ENCODE results near the gene NTRK2.
A peak's percentile ranks its signal among the peaks of the same experiment; 100 is the strongest.

NTRK2 gene

DNA sequence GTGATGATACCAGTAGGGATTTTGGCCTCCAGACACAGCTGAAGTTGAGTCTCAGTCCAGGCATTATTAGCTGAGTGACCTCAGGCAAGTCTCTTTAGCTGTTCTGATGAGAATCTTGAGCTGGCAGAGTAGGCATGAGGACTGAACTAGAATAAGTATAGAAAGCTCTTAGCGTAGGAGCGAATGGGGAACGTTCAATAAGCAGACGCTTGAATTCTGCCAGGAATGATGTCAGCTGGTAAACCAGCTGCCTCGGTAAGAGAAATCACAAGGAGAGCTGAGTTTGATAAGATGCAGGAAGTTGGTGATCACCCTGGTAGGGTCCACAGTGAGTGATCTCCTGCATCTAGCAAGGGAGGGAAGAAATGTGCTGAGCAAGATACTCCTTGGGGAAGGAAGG lies 280.4 kb downstream of the NTRK2 start:
- no peak for DNase-seq

DNA sequence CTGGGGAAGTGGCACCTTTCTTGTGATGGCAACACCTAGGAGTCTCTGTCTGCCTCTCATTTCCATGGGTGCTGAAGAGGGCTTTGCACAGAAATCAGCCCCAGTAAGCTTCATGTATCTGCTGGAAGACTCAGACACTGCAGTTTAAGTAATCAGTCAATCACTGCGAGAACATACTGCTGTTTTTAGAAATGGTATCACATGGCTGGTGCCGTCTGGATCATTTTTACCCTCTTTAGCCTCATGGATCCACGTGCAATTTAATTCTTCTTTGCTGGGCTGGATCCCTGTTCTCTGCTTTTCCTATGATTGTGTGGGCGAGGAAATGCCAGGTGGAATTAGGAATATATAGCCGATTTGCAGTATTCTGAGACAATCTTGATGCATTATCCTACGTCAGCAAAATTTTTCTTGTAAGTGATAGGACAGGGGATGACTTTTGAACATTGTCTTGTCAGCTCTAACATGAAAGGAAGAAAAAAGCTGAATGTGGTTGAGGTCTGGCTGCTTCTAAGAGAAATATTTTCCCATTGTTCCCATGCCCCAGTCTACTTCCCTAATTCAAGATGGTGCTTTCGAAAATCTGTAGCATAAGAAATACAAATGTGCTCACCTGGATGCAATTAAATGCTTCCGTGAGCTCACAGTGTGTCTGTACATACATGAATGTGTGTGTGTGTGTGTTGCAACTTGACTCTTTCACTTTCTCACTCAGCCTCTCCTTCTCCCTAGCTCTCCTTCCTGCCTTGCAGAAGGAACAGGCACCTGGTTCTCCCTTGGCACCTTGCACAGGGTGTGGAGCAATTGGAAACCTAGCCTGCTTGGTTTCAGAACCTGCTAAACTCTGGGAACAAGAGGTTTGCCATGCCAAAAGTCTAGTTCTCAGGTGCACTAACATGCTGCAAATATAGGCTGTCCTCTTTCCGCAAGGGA lies 281.6 kb downstream of the NTRK2 start:
- no peak for DNase-seq

DNA sequence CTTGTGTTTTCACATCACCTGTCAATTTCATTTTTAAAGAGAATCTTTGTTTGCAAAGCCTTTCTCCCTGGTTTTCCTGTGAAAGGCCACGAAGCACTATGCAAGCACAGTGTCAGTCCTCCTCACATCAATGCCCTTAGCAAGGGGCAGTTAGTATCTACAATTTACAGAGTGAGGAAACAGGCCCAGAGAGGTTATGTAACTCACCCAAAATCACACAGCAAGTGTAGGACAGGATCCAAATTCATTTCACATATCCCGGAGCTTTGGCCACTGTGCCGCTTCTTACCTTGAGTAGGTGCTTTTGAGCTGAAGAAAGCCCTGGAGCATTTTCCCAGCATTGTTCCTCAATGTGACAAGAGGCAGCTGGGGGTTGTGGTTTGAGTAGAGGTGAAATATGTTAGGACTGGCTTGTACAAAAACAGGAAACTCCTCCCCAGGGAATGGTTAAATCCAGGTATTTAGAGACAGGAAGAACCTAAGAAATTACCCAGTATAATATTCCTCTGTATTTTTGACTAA lies 283.8 kb downstream of the NTRK2 start:
- DNase-seq: no peak

DNA sequence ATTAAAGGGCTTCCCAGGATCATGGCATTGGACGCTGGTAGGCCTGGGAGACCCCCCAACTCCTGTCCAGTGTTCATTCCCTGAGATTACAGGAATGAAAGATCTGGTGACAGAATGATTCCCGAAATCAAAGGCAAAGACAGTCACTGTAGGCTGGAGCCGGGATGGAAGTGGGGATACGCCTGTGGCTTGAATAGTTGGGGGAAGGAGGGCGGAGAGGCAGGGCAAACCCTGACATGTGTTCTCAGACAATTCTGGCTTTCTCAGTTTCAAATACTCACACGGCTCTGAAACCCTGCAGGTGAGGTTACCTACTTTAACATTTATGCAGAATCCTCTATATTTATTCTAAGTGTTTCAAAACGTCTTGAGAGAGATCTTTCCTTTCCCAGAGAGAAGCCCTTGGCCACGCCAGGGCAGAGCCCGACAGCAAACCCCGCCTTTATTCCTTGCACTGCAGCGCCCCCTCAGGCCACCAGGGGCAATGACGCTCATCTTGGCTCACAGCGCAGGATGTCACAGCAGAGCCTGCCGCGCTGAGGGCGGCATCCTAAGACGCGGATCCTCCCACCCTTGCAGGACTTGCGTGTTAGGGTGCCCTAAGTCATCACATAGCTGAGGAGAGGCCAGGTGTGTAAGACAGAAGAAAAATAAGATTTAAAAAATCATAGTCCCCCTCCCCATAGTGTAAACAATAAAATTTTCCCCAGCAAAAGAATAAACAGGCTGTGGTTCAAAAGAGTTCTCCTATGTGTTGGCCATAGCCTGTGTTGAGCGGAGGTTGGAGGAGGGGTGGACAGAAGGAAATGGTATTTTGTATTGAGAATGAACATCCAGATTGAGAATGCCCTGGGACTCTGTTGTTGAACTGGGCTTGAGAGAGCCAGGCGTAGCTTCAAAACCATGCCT lies 284.5 kb downstream of the NTRK2 start:
- peak; percentile 25 for DNase-seq

DNA sequence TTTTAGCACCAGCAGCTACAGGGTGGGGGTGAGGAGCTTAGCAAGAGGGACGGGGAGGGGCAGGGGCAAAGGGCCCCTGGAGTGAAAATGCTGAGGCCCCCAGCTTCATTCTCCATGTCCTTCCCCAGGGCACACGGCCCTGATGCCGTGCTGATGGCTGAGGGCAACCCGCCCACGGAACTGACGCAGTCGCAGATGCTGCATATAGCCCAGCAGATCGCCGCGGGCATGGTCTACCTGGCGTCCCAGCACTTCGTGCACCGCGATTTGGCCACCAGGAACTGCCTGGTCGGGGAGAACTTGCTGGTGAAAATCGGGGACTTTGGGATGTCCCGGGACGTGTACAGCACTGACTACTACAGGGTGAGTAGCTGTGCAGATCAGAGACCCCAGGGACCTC lies 285.6 kb downstream of the NTRK2 start:
- DNase-seq: no peak

DNA sequence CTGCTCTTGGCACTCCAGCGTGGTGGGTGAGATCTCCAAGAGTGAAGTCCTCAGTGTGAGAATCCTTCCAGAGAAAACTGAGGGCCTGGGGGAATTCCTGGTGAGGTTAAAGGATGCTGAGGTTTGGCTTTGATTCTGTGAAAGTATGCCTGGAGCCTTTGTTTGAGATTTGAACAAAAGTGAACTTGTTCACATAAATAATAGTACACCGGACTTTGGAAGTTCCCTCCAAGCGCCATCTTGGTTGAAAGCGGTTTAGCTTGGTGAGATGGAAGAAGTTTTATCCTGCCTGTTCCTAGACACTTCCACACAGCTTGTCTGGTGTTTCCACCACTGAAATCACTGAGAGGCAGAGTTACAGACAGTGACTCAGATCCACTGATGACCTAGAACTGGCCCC lies 286.4 kb downstream of the NTRK2 start:
- DNase-seq: no peak

DNA sequence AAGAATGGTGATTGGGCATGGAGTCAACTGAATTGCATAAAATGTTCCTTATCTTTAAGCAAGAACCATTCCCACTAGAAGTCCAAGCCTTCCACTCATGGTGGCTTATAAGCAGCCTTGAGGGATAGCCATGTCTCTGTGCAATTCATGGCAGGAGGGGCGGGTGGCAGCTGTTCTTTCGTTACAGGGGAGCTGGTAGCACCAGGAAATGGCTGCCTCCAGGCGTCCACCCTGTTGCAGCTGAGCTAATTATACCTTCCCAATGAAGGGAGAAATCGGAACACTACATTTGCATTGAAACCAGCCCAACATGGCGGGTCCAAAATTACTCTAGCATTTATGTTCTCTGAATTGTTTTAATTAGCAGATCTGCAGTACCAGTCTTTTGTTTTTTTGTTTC lies 289.8 kb downstream of the NTRK2 start:
- no peak for DNase-seq

DNA sequence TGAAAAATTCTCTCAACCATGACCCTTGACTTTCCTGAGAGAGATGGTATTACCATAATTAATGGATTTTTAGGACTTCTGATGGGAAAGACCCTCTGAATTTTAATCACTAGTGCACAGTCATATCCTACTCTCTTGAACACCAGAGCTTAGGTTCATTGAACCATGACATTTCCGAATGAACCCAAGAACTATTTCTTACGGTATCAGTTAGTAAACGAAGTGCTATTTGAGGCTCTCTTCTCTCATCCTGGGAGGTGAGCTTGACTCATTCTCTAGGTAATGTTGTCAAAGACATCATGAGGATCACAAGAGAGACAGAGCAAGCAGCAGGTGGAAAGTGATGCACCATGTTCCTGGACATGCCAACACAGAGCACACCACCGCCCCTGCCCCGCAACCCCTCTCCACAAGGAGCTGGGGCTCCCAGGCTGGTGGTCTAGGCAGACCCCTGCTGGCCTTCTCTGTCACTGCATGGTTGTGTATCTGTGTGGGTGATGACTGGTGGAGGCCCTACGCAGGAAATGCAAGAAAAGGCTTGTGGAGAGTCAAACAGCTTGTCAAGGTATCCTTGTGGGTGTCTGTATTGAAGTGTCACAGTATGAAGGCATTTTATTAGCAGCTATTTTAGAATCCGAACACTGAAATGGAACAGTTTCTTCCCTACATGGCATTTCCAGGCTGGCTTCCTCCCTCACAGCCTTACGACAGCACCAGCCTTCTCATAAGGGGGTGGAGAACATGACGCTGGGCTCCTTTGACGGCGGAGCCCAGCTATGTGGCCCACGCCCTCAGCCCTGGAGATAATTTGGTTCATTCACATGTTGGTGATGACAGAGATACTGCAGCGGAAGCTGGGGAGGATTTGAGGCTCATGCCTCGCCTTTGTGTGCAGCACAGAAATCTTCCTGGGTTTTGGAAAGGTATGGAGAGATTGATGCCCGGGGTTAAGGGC lies 297.6 kb downstream of the NTRK2 start:
- no peak for DNase-seq

DNA sequence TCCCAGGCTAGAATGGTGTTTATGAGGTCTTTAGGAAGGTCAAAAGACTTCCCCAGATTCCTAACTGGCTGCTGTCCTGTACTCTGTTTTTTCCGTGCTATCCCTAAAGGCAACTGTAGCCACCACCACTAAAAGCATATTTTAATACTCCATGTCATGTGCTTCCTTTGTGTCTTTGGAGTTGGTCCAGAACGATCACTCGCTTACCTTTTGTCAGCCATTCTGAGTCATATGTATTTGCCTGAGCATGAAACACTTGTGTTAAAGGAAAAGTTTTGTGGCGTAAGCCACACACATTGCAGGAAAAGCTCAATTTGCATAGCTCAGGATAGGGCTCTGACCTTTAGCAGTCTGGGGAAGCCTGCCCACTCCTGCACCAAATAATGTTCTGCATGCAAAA lies 299.6 kb downstream of the NTRK2 start:
- DNase-seq: no peak

DNA sequence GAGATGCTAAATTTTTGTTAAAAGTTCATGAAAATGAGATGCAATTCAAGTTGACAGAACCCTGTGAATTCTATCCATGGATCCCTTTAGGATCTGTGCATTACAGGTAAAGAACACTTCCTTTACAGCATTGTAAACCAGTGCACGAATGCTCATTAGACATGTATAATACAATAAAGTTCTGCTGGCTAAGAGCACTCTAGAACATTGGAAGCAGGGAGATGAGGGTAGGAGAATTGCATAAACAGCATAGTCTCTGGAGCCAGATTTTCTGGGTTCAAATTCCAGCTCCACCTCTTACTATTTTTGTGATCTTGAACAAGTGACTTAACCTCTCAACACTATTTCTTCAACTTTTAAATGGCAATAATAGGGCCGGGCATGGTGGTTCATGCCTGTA lies 300.2 kb downstream of the NTRK2 start:
- DNase-seq: no peak

DNA sequence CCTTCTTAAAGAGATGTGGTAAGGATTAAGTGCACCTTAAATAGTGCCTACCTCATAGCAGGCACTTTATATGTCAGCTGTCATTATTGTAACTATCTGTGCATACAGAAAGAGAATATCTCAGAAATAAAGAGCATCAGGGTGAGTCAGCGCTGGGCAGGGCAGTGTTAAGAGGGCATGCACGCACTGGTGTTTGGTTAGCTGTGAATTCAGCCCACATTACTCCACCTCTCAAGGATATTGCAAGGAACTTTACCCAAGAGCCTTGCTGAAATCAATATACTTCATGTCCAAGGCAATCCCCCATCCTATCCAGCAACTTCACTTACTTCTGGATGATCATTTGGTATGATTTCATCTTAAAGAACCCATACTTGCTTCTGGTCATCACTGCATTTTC lies 300.9 kb downstream of the NTRK2 start:
- no peak for DNase-seq

DNA sequence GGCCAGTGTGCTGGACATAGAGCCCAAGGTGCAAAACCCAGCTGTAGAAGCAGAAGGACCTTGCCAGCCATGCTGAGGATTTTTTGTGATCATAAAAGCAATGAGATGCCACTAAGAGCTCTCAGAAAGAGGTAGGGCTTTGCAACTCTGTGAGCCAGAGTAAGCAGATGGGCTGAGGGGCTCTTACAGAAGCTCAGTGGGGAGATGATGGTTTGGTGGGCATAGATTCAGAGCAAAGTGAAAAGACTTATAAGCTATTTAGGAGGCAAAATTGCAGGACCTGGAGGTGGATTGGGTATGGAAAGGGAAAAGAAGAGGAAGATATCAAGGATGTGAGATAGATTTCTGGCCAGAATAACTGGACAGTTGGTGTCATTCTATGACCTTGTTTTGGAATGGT lies 302.0 kb downstream of the NTRK2 start:
- DNase-seq: no peak

DNA sequence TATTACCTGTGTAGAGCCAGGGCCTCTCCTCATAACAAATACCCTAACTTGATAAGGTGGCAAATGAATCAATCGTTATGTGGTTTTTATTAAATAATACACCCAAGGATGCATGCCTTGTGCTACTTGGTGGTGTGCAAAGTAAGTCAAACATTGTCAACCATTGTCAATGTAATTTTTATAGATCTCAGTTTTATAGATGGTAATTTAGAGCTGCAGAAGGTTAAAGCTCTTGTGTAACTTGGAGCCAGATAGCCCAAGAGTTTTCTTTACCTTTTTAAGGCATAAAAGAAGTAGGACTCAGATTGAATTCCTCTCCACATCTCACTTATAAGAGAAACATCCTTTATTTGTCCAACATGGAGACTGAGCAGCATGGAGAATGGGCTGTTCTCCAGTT lies 304.7 kb downstream of the NTRK2 start:
- no peak for DNase-seq

DNA sequence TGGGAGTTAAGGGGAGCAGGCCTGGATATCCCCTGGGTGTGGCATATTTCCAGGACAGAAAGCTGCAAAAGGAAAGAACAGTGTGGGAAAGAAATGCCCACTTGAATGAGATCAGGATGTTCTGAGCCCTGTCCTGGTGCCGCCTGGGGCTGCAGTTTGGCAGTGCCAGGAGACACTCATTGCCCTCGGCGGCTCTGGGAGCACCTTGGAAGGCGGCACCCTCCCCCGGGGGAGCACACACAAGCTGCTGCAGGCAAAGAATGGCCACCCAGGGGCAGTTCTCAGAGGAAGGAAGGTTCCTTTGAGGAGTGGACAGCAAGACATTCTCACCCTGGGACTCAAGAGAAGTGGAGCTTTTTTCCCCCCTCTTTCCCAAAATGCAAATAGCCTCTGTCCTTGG lies 305.3 kb downstream of the NTRK2 start:
- no peak for DNase-seq

DNA sequence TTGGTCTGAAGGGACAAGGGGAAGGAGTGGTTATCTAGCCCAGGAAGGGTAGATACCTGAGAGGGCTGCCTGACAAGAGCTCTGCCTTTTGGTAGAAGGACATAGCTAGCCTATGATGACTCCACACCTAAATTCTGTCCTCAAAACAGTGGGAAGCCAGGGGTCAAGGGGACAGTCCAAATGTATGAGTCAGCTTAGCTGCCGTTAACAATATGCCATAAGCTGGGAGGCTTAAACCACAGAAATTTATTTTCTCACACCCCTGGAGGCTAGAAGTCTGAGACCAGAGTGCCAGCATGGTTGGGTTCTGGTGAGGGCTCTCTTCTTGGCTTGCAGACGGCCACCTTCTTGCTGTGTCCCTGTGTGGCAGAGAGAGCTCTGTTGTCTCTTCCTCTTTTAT lies 306.4 kb downstream of the NTRK2 start:
- no peak for DNase-seq

DNA sequence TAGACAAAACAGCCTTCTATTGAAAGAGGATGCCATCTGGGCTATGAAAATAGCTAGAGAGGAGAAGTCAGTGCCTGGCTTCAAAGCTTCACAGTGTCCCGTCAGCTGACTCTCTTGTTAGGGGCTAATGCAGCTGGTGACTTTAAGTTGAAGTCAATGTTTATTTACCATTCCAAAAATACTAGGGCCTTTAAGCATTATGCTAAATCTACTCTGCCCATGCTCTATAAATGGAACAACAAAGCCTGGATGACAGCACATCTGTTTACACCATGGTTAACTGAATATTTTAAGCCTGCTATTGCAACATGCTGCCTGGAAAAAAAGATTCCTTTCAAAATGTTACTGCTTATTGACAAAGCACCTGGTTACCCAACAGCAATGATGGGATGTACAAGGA lies 309.1 kb downstream of the NTRK2 start:
- no peak for DNase-seq

DNA sequence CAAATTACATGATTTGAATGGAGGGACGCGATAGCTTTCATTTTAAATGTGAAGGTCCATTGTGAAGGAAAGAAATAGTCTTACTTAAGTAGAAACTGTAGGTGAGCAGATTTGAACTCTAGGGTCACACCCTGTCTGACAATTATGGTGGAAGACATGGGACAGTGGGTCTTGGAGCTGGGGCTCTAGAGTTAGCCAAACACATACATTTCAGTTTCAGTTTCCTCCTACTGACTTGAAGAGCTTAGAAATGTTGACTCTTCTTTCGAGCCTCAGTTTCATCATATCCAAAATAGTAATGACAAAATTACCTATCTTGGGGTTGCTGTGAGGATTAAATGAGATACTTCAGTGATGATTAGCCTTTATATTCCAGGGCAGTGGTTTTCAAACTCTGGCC lies 314.2 kb downstream of the NTRK2 start:
- DNase-seq: no peak

DNA sequence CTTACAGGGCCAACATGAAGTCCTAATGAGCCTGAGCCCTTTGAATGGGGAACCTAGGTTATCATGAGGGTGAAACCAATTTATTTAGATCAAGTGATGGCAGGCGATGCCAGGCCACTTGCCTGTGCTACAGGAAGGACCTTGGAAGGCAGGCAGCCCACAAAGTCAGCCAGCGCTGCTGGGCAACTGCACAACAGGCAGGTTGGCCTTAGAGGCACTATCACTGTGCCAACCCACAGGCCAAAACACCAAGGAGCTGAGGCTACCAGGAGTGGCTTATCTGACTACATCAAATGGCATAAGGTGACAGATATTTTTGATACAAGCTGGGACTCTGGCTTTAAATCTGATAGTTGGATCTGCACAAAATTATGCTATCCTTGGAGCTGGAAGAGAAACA lies 319.1 kb downstream of the NTRK2 start:
- no peak for DNase-seq

DNA sequence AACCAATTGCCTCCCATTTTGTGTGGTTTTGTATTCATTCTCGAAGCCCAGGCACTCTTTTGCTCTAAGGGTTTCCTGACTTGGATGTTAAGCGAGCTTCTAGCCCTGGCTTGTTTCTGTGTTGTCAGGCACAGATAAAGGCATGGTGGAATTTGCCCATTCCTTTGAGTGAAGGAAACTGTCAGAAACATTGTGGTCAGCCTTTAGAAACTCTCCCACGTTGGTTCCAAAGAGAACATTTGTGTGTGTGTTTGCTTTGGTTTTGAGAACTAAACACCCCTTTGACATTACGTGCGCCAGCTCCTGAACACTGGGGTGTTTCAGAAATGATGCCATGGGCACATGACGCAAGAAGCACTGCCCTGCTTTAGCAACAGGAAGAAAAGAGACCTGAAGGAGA lies 320.9 kb downstream of the NTRK2 start:
- no peak for DNase-seq

DNA sequence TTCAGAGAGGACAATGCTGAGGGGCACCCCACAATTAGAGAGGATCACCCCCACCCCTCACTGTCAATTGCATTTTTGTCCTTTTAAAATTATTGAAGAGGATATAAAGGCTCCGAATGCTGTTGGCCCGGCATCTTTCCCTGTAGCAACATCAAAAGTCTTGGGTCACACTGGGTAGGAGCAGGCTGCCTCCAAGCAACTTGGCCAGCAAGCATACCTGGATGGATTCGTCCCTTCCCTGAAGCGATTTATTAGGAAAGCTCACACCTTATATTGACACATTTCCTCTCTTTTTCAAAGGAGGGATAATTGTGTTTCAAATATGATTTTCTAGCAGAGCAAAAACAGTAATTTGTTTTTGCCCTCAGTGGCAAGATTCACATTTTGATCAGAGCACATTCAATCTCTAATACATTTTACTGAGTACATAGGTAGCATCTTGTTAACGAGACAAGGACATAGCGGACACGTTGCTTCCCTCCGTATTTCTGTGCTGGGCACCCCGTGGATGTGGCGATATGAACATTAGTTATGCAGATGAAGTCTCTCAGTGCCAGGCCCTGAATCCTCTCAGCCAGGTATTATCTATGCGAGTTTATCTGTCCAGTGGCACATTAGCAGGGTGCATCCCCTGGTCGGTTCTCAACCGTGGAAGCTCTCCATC lies 321.5 kb downstream of the NTRK2 start:
- DNase-seq: no peak

DNA sequence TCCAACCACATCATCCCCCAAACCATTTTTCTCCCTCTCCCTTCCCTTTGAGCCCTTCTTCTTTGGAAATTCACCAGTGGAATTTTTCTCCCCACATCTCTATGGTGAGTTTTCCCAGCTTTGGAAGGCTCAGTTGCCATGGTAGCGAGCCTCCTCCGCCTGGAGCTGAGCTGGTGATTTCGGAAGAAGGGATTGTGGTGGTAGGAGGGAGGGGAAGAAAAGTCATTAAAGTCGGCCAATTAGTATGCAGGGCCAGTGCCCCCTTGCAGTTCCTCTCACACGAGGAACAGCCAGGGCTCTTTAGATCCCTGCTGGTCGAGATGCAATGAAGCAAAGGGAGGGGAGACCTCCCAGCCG lies 322.0 kb downstream of the NTRK2 start:
- no peak for DNase-seq

DNA sequence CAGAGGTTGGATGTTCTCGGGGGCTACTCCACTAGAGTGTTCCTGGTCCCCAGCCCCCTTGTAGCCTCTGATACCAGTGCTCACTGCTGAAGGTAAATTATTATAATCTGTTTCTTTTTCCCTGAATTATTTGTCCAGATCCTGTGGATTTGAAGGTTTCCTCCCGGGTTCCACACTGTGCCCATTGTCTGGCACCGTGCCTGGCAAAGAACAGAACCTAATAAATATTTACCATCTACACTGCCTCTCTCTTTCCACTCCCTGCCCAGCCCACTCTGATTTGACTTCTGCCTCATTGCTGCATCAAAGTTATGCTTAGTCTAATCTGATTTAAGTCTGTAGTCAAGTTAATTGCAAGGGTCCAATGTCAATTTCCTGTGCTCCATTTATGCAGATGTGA lies 322.9 kb downstream of the NTRK2 start:
- DNase-seq: no peak
